Measurements from ENCODE around the gene MPZL3. TPM values are rescaled to one million over a fixed set of nuclear protein-coding genes. Genes with fewer than 3 reads are reported as not detected.

MPZL3 gene
- total and polyA plus RNA-seq, 2 experiments from 2014 or later, result 0.92 to 2.9 TPM

DNA sequence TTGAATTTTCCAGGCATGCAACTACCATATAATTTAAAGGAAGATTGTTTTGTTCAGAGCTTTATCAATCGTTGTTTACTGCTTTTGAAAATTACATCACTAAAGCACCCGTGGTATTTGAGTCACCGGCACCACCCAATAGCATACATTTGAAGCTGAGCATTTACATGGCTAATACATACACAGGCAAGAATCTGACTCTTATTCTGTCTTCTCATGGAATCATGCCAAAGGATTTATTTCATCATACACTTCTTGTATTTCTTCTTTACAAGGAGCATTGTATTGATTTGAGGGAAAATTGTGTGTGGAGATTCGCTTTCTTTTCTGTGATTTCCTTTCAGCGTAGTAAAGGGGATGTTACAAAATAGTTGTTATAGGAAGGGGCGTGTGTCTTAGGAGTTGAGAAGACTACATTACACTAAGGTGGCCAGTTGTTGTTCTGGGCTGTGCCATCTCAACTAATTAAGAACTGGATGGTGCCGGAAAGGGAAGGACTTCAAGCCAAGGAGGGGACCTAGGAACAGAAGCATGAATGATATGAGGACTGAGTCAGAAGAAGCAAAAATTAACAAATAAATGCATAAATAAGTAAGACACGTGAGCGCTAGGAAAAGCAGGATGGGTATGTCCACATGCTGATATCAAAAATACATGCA is 39.4 kb upstream of the MPZL3 start (continued):
- TF ChIP-seq ETS1 (IDR thresholded peaks at IDR 0.05) (no peak), NANOG (IDR thresholded peaks at IDR 0.05; ENCODE audit: borderline replicate concordance) (no peak)

DNA sequence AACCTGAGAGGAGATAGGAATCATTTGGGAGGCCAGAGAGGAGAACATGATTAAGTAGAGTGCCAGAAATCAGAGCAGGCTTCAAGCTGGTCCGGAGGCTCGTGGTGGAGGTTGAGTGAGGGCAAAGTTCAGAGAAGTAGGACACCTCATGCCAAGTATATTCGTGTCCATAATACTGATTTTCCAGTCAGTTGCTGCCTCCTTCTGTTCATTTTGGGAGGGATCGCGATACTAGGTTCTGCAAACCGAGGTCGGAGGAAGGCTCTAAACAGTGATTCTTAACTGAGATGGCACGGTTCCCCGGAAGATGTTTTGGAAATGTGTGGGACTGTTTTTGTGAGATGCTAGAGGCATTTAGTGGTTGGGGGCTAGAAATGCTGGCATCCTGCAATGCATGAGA is 38.8 kb upstream of the MPZL3 start:
- Mint-ChIP-seq H3K4me3 (no peak overlapping the region), H3K4me1 (peaks cover 7% of the 10 kb centered on the region), H3K27ac (no peak overlapping the region), H3K9me3 (no peaks in the 10 kb centered on the region), H3K27me3 (ENCODE audit: insufficient read depth, low read depth, poor library complexity) (no peaks in the 10 kb centered on the region), H3K36me3 (ENCODE audit: low read depth) (no peaks in the 10 kb centered on the region)
- Histone ChIP-seq H3K4me3 (no peak overlapping the region), H3K27me3 (ENCODE audit: insufficient read depth) (no peaks in the 10 kb centered on the region), H3K4me1 (ENCODE audit: insufficient read depth) (0 out of 2 replicates have a peak, but pooled peaks cover 3% of the 10 kb centered on the region), H2AFZ (no peak overlapping the region), H3K4me2 (no peak overlapping the region), H4K20me1 (replicated peaks; ENCODE audit: insufficient read depth) (no peaks in the 10 kb centered on the region), H3K27ac (ENCODE audit: low read depth) (no peak overlapping the region), H3K79me2 (replicated peaks; ENCODE audit: insufficient read depth) (no peaks in the 10 kb centered on the region), H3K9me2 (ENCODE audit: insufficient read depth) (no peaks in the 10 kb centered on the region), H3F3A (replicated peaks; ENCODE audit: low read depth) (no peaks in the 10 kb centered on the region), H3K36me3 (ENCODE audit: insufficient read depth) (no peaks in the 10 kb centered on the region)
- TF ChIP-seq NANOG (IDR thresholded peaks at IDR 0.05; ENCODE audit: borderline replicate concordance) (no peak), CTCF (conservative IDR thresholded peaks at IDR 0.05; ENCODE audit: low read depth in 2 of 2) (peak; percentile 55 to 78), EZH2phosphoT487 (IDR thresholded peaks at IDR 0.05; ENCODE audit: unreplicated experiment) (no peak)
- DNase-seq (ENCODE audit: low spot score), result peak; percentile 70
- ATAC-seq, result peak; percentile 73

DNA sequence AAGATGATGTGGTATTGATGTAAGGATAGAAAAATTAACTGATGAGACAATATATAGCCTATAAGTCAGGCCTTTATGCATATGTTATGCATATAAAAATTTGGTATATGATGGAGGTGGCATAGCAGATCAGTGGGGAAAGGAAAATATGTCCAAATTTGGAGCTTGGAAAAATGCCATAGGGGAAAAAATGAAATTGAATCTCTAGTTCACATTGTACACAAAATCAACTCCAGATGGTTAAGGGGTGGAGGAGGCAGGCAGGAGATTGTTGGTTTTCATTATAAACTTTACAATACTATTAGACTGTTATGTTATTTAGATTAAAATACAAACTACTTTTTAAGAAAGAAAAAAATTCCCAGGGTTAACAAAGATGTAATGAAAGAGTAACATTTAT is 37.2 kb upstream of the MPZL3 start:
- Histone ChIP-seq H3K27ac (ENCODE audit: low read depth) (no peak overlapping the region), H2AFZ (no peak overlapping the region), H3F3A (replicated peaks; ENCODE audit: low read depth) (no peaks in the 10 kb centered on the region), H3K9me2 (ENCODE audit: insufficient read depth) (no peaks in the 10 kb centered on the region), H3K4me3 (no peak overlapping the region), H3K4me1 (ENCODE audit: insufficient read depth) (no peaks in the 10 kb centered on the region), H3K27me3 (ENCODE audit: insufficient read depth) (no peaks in the 10 kb centered on the region), H3K4me2 (no peak overlapping the region), H3K79me2 (replicated peaks; ENCODE audit: insufficient read depth) (no peaks in the 10 kb centered on the region), H3K36me3 (ENCODE audit: insufficient read depth) (no peaks in the 10 kb centered on the region), H4K20me1 (replicated peaks; ENCODE audit: insufficient read depth) (no peaks in the 10 kb centered on the region)
- H3K36me3 Mint-ChIP-seq (ENCODE audit: low read depth), result no peaks in the 10 kb centered on the region
- ATAC-seq (no peak), DNase-seq (ENCODE audit: low spot score) (no peak)
- no peaks in the 10 kb centered on the region for H3K4me1 Mint-ChIP-seq
- H3K27ac Mint-ChIP-seq, result no peak overlapping the region
- H3K9me3 Mint-ChIP-seq, result no peaks in the 10 kb centered on the region
- no peak overlapping the region for H3K4me3 Mint-ChIP-seq
- no peaks in the 10 kb centered on the region for H3K27me3 Mint-ChIP-seq (ENCODE audit: insufficient read depth, low read depth, poor library complexity)
- TF ChIP-seq ZNF114 (CRISPR knock-in tag; IDR thresholded peaks at IDR 0.05) (no peak), EZH2 (IDR thresholded peaks at IDR 0.05; ENCODE audit: low read depth, unreplicated experiment) (no peak), REST (IDR thresholded peaks at IDR 0.05; ENCODE audit: unreplicated experiment) (no peak), ETS1 (IDR thresholded peaks at IDR 0.05) (no peak), POLR2AphosphoS5 (IDR thresholded peaks at IDR 0.05; ENCODE audit: low read depth) (no peak), EZH2phosphoT487 (IDR thresholded peaks at IDR 0.05; ENCODE audit: unreplicated experiment) (no peak), CTCF (conservative IDR thresholded peaks at IDR 0.05; ENCODE audit: low read depth in 2 of 2) (no peak), STAT1 (IDR thresholded peaks at IDR 0.05; ENCODE audit: unreplicated experiment) (no peak), ZNF331 (CRISPR knock-in tag; IDR thresholded peaks at IDR 0.05; ENCODE audit: low read depth) (no peak), CREB1 (CRISPR knock-in tag; IDR thresholded peaks at IDR 0.05; ENCODE audit: low read depth) (no peak), JUNB (IDR thresholded peaks at IDR 0.05; ENCODE audit: unreplicated experiment) (no peak)

Data from GM23338 (cell line).